Panc1 (cell line): ENCODE data around the gene NFAM1. TPM values are rescaled to one million over a fixed set of nuclear protein-coding genes. Genes with fewer than 3 reads are reported as not detected.
A peak's percentile ranks its signal among the peaks of the same experiment; 100 is the strongest.

ENCODE experiments used
- ATAC-seq: fragments of 200-7000 bp; cut with Tn5 transposase; 2 replicates; pipeline ENCODE4 v1.9.1; 2020; ENCODE audit warnings: mild to moderate bottlenecking, moderate library complexity
- BruUV-seq: library from RNA; stranded (reverse); fragments of 400-500 nt; replicated peaks from 2 replicates; lab custom pipeline; 2021; lab: Mats Ljungman, UMichigan
- CTCF ChIA-PET: fragments of 300-600 bp; sonication (Branson Sonifier 250); formaldehyde crosslinking; loops from one replicate; lab custom pipeline; 2022; ENCODE audit warnings: antibody characterized with exemption; lab: Charles Lee
- POLR2A ChIA-PET: fragments of 300-600 bp; sonication (Branson Sonifier 250); formaldehyde crosslinking; loops from one replicate; lab custom pipeline; 2022; ENCODE audit warnings: antibody characterized with exemption; lab: Charles Lee
- DNase-seq: peaks from one replicate; pipeline ENCODE4 v3.0.0-alpha.2; 2010; ENCODE audit warnings: low read depth, low spot score
- H3K27ac ChIP-seq: 2 replicates; pipeline ENCODE4 v1.5.1; 2011; ENCODE audit warnings: mild to moderate bottlenecking, low read length, inconsistent platforms
- H3K27me3 ChIP-seq: fragments of 200-500 bp; sonication (Bioruptor generic); 2 replicates; pipeline ENCODE4 v1.6.0; 2014; ENCODE audit warnings: low read length, inconsistent platforms; ENCODE audit not compliant: control insufficient read depth, insufficient read depth
- H3K36me3 ChIP-seq: fragments of 200-500 bp; sonication (Bioruptor generic); 2 replicates; pipeline ENCODE4 v1.5.1; 2014; ENCODE audit warnings: inconsistent platforms, mild to moderate bottlenecking, low read length, moderate library complexity; ENCODE audit not compliant: control insufficient read depth, insufficient read depth
- H3K4me1 ChIP-seq: 2 replicates; pipeline ENCODE4 v1.5.1; 2011; ENCODE audit warnings: inconsistent platforms, mild to moderate bottlenecking, low read length, moderate library complexity; ENCODE audit not compliant: control insufficient read depth, insufficient read depth
- H3K4me3 ChIP-seq, 2 experiments: 2 replicates each; pipeline ENCODE4 v1.5.1; 2011 to 2012; ENCODE audit warnings: low read depth in 2 of 2, low read length in 2 of 2, mild to moderate bottlenecking in 2 of 2, inconsistent platforms in 1 of 2, moderate library complexity in 1 of 2
- H3K9me3 ChIP-seq: fragments of 200-500 bp; sonication (Bioruptor generic); 2 replicates; pipeline ENCODE4 v1.5.1; 2014; ENCODE audit warnings: low read depth, mild to moderate bottlenecking, inconsistent platforms, low read length, moderate library complexity; ENCODE audit not compliant: control insufficient read depth, insufficient read depth
- POLR2AphosphoS5 ChIP-seq: IDR thresholded peaks from 2 replicates; pipeline ENCODE4 v1.6.1; 2012; ENCODE audit warnings: mild to moderate bottlenecking, low read depth, low read length, moderate library complexity
- SIN3A ChIP-seq: IDR thresholded peaks from 2 replicates; pipeline ENCODE4 v1.6.1; 2012; ENCODE audit warnings: low read depth, mild to moderate bottlenecking, low read length, moderate library complexity, borderline replicate concordance; ENCODE audit not compliant: insufficient read depth
- TCF7L2 ChIP-seq: IDR thresholded peaks from 2 replicates; pipeline ENCODE4 v1.6.1; 2011; ENCODE audit warnings: mild to moderate bottlenecking, low read depth, low read length, inconsistent platforms
- in situ Hi-C: cut with HindIII; loops from 2 replicates; pipeline ENCODE4 v1.10.0; 2016; ENCODE audit warnings: low sequenced_read_pairs, low pct_unique_long_range_greater_than_20kb
- intact Hi-C: fragments of 100-400 bp; cut with micrococcal nuclease; formaldehyde crosslinking; loops from one replicate; pipeline ENCODE4 v1.10.0; 2022; ENCODE audit not compliant: unreplicated experiment
- total RNA-seq: library from RNA; stranded (reverse); gene quantifications from one replicate; pipeline ENCODE4 v1.2.1, GENCODE V29; 2021; ENCODE audit not compliant: unreplicated experiment
- TF ChIP-seq, protein P1 (sequence below): fragments of 450-650 bp; IDR thresholded peaks from 2 replicates; pipeline ENCODE4 v1.5.1; 2017; ENCODE audit warnings: mild to moderate bottlenecking
- TF ChIP-seq, protein P2 (sequence below), 2 experiments: IDR thresholded peaks; 2 replicates each; pipeline ENCODE4 v1.6.1; 2011 to 2012; ENCODE audit warnings: low read depth in 2 of 2, control low read depth in 1 of 2, low read length in 1 of 2, mild to moderate bottlenecking in 1 of 2, moderate library complexity in 1 of 2; ENCODE audit not compliant: insufficient read depth in 1 of 2

NFAM1 gene
- total RNA-seq, 1 experiment from 2014 or later = 0.41 TPM

DNA sequence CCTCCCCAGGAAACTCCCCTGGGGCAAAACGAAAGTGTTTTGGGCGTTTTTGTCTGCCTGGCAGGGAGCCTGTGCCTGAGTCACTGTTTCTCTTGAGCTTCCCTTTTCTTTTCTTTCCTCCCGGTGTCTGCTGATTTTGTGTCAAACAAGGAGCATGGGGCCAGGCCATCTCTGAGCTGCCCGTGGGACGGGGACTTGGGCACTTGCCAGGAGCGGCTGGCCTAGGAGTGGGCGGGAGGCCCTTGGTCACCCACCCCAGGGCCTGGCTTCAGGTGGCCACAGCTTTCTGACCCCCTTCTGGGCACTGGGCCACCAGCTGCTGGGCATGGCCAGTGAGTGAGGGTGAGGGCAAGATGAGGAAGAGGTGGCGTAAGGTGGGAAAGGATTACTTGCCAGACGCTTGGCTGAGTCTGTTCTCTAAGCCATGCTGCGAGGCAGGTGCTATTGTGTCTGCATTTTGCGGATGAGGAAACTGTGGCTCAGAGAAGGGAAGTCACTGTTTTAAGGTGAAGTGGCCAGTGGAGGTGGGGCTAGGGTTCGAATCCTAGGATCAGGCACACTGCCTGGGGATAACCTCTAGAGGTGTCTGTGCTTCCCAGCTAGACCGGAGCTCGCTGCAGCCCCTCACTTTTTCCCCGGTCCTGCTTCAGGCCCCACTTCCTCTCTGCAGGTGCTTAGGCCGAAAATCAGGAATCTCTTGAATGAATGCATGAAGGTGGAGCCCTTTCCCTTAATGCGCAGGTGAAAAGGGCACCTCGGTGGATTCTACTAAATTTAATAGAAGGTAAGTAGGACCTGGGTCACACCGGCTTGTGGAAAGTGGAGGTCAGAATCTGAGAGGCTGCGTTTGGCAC lies 7.8 kb upstream of the NFAM1 start:
- POLR2A ChIA-PET = no interaction called here
- Histone ChIP-seq H3K27me3 (no peaks in the 10 kb centered on the region), H3K9me3 (no peaks in the 10 kb centered on the region), H3K4me1 (peaks cover 26% of the 10 kb centered on the region), H3K4me3 (0 out of 4 replicates have a peak overlapping the region, but pooled peaks of 1 of the 2 experiments have one; percentile 14), H3K36me3 (no peaks in the 10 kb centered on the region), H3K27ac (no peak overlapping the region)
- CTCF ChIA-PET = interaction anchor here (0.6 to 0.7 kb wide), 2 partner anchors 186 to 614 kb away, joined by 3 to 4 read pairs; no protein-coding TSS in a partner anchor
- DNase-seq (no peak), ATAC-seq (no peak)
- BruUV-seq = no TSS peak
- in situ Hi-C loops = no loop called here
- TF ChIP-seq, protein P1, sequence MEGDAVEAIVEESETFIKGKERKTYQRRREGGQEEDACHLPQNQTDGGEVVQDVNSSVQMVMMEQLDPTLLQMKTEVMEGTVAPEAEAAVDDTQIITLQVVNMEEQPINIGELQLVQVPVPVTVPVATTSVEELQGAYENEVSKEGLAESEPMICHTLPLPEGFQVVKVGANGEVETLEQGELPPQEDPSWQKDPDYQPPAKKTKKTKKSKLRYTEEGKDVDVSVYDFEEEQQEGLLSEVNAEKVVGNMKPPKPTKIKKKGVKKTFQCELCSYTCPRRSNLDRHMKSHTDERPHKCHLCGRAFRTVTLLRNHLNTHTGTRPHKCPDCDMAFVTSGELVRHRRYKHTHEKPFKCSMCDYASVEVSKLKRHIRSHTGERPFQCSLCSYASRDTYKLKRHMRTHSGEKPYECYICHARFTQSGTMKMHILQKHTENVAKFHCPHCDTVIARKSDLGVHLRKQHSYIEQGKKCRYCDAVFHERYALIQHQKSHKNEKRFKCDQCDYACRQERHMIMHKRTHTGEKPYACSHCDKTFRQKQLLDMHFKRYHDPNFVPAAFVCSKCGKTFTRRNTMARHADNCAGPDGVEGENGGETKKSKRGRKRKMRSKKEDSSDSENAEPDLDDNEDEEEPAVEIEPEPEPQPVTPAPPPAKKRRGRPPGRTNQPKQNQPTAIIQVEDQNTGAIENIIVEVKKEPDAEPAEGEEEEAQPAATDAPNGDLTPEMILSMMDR = no peak
- TF ChIP-seq TCF7L2 = no peak
- TF ChIP-seq, protein P2, sequence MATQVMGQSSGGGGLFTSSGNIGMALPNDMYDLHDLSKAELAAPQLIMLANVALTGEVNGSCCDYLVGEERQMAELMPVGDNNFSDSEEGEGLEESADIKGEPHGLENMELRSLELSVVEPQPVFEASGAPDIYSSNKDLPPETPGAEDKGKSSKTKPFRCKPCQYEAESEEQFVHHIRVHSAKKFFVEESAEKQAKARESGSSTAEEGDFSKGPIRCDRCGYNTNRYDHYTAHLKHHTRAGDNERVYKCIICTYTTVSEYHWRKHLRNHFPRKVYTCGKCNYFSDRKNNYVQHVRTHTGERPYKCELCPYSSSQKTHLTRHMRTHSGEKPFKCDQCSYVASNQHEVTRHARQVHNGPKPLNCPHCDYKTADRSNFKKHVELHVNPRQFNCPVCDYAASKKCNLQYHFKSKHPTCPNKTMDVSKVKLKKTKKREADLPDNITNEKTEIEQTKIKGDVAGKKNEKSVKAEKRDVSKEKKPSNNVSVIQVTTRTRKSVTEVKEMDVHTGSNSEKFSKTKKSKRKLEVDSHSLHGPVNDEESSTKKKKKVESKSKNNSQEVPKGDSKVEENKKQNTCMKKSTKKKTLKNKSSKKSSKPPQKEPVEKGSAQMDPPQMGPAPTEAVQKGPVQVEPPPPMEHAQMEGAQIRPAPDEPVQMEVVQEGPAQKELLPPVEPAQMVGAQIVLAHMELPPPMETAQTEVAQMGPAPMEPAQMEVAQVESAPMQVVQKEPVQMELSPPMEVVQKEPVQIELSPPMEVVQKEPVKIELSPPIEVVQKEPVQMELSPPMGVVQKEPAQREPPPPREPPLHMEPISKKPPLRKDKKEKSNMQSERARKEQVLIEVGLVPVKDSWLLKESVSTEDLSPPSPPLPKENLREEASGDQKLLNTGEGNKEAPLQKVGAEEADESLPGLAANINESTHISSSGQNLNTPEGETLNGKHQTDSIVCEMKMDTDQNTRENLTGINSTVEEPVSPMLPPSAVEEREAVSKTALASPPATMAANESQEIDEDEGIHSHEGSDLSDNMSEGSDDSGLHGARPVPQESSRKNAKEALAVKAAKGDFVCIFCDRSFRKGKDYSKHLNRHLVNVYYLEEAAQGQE (IDR thresholded peaks at IDR 0.05; ENCODE audit: insufficient read depth in 1 of 2, low read depth in 2 of 2, low read length in 1 of 2) = no peak
- TF ChIP-seq POLR2AphosphoS5 = no peak
- no peak for TF ChIP-seq SIN3A
- intact Hi-C loops = loop anchor here (5.0 to 10.0 kb wide), 2 partner anchors 165 to 258 kb away; partner anchors contain the start of gene TCF20

DNA sequence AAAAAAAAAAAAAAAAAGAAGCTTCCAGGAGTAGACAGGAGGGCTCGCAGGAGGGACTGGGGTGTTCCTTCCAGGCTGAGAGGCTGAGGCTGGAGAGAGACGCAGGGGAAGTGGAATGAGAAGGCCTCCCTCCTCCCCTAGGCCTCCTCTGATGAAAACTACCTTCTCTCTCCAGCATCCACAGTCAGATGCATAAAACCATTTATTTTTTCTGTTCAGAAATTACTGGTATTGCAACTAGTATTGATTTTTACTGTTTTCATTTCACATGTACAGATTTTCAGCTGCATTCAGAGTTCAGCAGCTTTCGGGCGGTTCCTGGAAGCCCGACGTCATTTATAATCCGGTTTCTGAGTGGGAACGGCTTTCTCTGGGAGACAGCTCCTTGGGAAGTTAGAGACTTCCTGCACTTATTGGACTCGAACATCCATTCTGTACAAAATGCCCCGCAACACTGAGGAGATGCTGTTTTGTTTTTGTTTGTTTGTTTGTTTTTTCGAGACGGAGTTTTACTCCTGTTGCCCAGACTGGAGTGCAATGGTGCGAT lies 6.9 kb upstream of the NFAM1 start:
- no peaks in the 10 kb centered on the region for H3K27me3 ChIP-seq
- ChIA-PET POLR2A (no interaction called here), CTCF (interaction anchor here (0.5 to 0.6 kb wide), 3 partner anchors 10 to 166 kb away, joined by 5 to 8 read pairs (median 7); no protein-coding TSS in a partner anchor)
- in situ Hi-C loops (no loop called here), intact Hi-C loops (loop anchor here (5.0 to 10.0 kb wide), 2 partner anchors 164 to 257 kb away; partner anchors contain the start of gene TCF20)
- no peaks in the 10 kb centered on the region for H3K36me3 ChIP-seq
- no TSS peak for BruUV-seq
- H3K27ac ChIP-seq = no peak overlapping the region
- TF ChIP-seq TCF7L2 = no peak
- TF ChIP-seq, protein P2 (IDR thresholded peaks at IDR 0.05; ENCODE audit: insufficient read depth in 1 of 2, low read depth in 2 of 2, low read length in 1 of 2) = no peak
- TF ChIP-seq POLR2AphosphoS5 = no peak
- TF ChIP-seq, protein P1 = no peak
- ATAC-seq (no peak), DNase-seq (no peak)
- no peak overlapping the region for H3K4me3 ChIP-seq
- H3K4me1 ChIP-seq = peaks cover 19% of the 10 kb centered on the region
- H3K9me3 ChIP-seq = no peaks in the 10 kb centered on the region
